Measurements from ENCODE around the gene MIA.

Gene MIA

GRCh38 chr19:40800997-40801377 lies 25.7 kb downstream of the MIA start:
- TF ChIP-seq ARNT (IDR thresholded peaks at IDR 0.05) (no peak), ELF4 (IDR thresholded peaks at IDR 0.05) (no peak), BHLHE40 (IDR thresholded peaks at IDR 0.05; ENCODE audit: borderline replicate concordance) (no peak), TARDBP (IDR thresholded peaks at IDR 0.05) (no peak), FOXK2 (IDR thresholded peaks at IDR 0.05) (no peak), PKNOX1 (IDR thresholded peaks at IDR 0.05) (no peak), CTBP1 (IDR thresholded peaks at IDR 0.05; ENCODE audit: borderline replicate concordance) (no peak), HDGF (IDR thresholded peaks at IDR 0.05; ENCODE audit: borderline replicate concordance) (no peak), L3MBTL2 (conservative IDR thresholded peaks at IDR 0.05) (no peak), NFRKB (IDR thresholded peaks at IDR 0.05) (no peak), FOXM1 (IDR thresholded peaks at IDR 0.05; ENCODE audit: borderline replicate concordance) (no peak), SP1 (IDR thresholded peaks at IDR 0.05) (no peak), FOXA1 (IDR thresholded peaks at IDR 0.05) (no peak), SUZ12 (IDR thresholded peaks at IDR 0.05) (no peak), LEF1 (IDR thresholded peaks at IDR 0.05; ENCODE audit: borderline replicate concordance) (no peak), ZNF384 (IDR thresholded peaks at IDR 0.05) (no peak)
- no peak for DNase-seq (ENCODE audit: extremely low spot score)
- ChIA-PET POLR2A (interaction anchor here (5.2 kb wide), 1 partner anchor 51 kb away, joined by 32 read pairs; the partner anchor contains the start of genes ACTMAP and SNRPA), CTCF (interaction anchor here (0.6 kb wide), 1 partner anchor 325 kb away, joined by 5 read pairs; no protein-coding TSS in a partner anchor)

- no peak for DNase-seq (ENCODE audit: extremely low spot score)
- ChIA-PET POLR2A (interaction anchor here (5.2 kb wide), 1 partner anchor 52 kb away, joined by 32 read pairs; the partner anchor contains the start of genes ACTMAP and SNRPA), CTCF (interaction anchor here (0.6 kb wide), 1 partner anchor 325 kb away, joined by 5 read pairs; no protein-coding TSS in a partner anchor)
- TF ChIP-seq TARDBP (IDR thresholded peaks at IDR 0.05) (no peak), LEF1 (IDR thresholded peaks at IDR 0.05; ENCODE audit: borderline replicate concordance) (no peak), FOXA1 (IDR thresholded peaks at IDR 0.05) (no peak), ZNF384 (IDR thresholded peaks at IDR 0.05) (no peak), L3MBTL2 (conservative IDR thresholded peaks at IDR 0.05) (no peak), SP1 (IDR thresholded peaks at IDR 0.05) (no peak), CTBP1 (IDR thresholded peaks at IDR 0.05; ENCODE audit: borderline replicate concordance) (no peak), FOXM1 (IDR thresholded peaks at IDR 0.05; ENCODE audit: borderline replicate concordance) (no peak), FOXK2 (IDR thresholded peaks at IDR 0.05) (no peak), ARNT (IDR thresholded peaks at IDR 0.05) (no peak), ELF4 (IDR thresholded peaks at IDR 0.05) (no peak), NFRKB (IDR thresholded peaks at IDR 0.05) (no peak), SUZ12 (IDR thresholded peaks at IDR 0.05) (no peak), BHLHE40 (IDR thresholded peaks at IDR 0.05; ENCODE audit: borderline replicate concordance) (no peak), PKNOX1 (IDR thresholded peaks at IDR 0.05) (no peak), HDGF (IDR thresholded peaks at IDR 0.05; ENCODE audit: borderline replicate concordance) (no peak)
Observed at GRCh38 chr19:40801426-40802299, 26.3 kb downstream of the MIA start.

GRCh38 chr19:40802300-40803169 lies 27.2 kb downstream of the MIA start:
- TF ChIP-seq FOXM1 (IDR thresholded peaks at IDR 0.05; ENCODE audit: borderline replicate concordance) (no peak), LEF1 (IDR thresholded peaks at IDR 0.05; ENCODE audit: borderline replicate concordance) (no peak), FOXA1 (IDR thresholded peaks at IDR 0.05) (no peak), FOXK2 (IDR thresholded peaks at IDR 0.05) (no peak), ARNT (IDR thresholded peaks at IDR 0.05) (no peak), ELF4 (IDR thresholded peaks at IDR 0.05) (no peak), HDGF (IDR thresholded peaks at IDR 0.05; ENCODE audit: borderline replicate concordance) (no peak), SP1 (IDR thresholded peaks at IDR 0.05) (no peak), L3MBTL2 (conservative IDR thresholded peaks at IDR 0.05) (no peak), TARDBP (IDR thresholded peaks at IDR 0.05) (no peak), PKNOX1 (IDR thresholded peaks at IDR 0.05) (no peak), SUZ12 (IDR thresholded peaks at IDR 0.05) (no peak), ZNF384 (IDR thresholded peaks at IDR 0.05) (no peak), CTBP1 (IDR thresholded peaks at IDR 0.05; ENCODE audit: borderline replicate concordance) (no peak), BHLHE40 (IDR thresholded peaks at IDR 0.05; ENCODE audit: borderline replicate concordance) (no peak), NFRKB (IDR thresholded peaks at IDR 0.05) (no peak)
- ChIA-PET CTCF (no interaction called here), POLR2A (interaction anchor here (5.2 kb wide), 1 partner anchor 53 kb away, joined by 32 read pairs; the partner anchor contains the start of genes ACTMAP and SNRPA)
- DNase-seq (ENCODE audit: extremely low spot score), result no peak

- CTCF ChIA-PET, result no interaction called here
- TF ChIP-seq ELF4 (IDR thresholded peaks at IDR 0.05) (no peak), CTBP1 (IDR thresholded peaks at IDR 0.05; ENCODE audit: borderline replicate concordance) (no peak), ARNT (IDR thresholded peaks at IDR 0.05) (no peak), LEF1 (IDR thresholded peaks at IDR 0.05; ENCODE audit: borderline replicate concordance) (no peak), NFRKB (IDR thresholded peaks at IDR 0.05) (no peak), L3MBTL2 (conservative IDR thresholded peaks at IDR 0.05) (no peak), TARDBP (IDR thresholded peaks at IDR 0.05) (no peak), SP1 (IDR thresholded peaks at IDR 0.05) (no peak), BHLHE40 (IDR thresholded peaks at IDR 0.05; ENCODE audit: borderline replicate concordance) (no peak), HDGF (IDR thresholded peaks at IDR 0.05; ENCODE audit: borderline replicate concordance) (no peak), FOXA1 (IDR thresholded peaks at IDR 0.05) (no peak), FOXK2 (IDR thresholded peaks at IDR 0.05) (no peak), ZNF384 (IDR thresholded peaks at IDR 0.05) (no peak), SUZ12 (IDR thresholded peaks at IDR 0.05) (no peak), PKNOX1 (IDR thresholded peaks at IDR 0.05) (no peak), FOXM1 (IDR thresholded peaks at IDR 0.05; ENCODE audit: borderline replicate concordance) (no peak)
Observed at GRCh38 chr19:40803170-40803856, 28.0 kb downstream of the MIA start.

More at GRCh38 chr19:40803170-40803856, 28.0 kb downstream of the MIA start:
- POLR2A ChIA-PET, result no interaction called here
- no peak for DNase-seq (ENCODE audit: extremely low spot score)
